Left forelimb (tissue), 1 donor: Measurements from ENCODE around the gene NDUFA11.

ENCODE experiments used
- DNase-seq: peaks from one replicate; pipeline ENCODE4 v3.0.0-alpha.2; 2018; ENCODE audit warnings: low spot score

NDUFA11 gene

DNA sequence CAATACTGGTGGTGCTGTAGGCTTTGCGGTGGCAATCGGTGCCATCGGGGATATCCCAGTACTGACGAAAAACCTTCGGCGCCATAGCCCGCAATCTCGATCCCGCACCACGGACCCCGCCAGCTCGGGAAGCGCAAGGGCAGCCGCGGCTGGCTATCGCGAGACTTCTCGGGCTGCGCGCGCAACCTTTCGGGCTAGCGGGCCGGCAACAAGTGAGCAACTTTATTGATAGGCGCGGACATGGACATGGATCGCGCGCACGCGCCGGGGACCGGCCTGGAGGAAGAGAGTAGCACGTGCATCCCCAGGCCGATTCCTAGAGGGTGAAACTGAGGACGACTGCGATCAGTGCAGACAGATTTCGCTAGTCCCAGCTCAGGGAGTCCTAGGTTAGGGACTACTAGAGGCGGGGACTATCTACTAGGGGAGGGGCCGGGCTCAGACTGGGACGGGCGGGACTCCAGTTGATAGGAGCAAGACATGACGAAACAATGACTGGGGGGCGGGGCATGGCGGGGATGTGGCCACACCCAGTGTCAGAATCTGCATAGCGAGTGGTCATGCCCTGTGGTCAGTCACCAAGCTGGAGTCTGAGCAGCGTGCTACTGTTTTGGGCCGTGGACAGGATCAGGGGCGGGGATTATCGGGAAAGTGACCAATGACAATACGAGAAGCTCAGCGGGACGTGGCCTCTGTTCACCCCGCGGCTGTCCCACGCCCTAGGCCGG lies at the start of gene NDUFA11:
Gene NDUFA11, minus strand, starts transcription at position 167 of the 728 bp plus-strand sequence. Its CDS starts 82 bp downstream, at position 85.
- peak; percentile 99 for DNase-seq

DNA sequence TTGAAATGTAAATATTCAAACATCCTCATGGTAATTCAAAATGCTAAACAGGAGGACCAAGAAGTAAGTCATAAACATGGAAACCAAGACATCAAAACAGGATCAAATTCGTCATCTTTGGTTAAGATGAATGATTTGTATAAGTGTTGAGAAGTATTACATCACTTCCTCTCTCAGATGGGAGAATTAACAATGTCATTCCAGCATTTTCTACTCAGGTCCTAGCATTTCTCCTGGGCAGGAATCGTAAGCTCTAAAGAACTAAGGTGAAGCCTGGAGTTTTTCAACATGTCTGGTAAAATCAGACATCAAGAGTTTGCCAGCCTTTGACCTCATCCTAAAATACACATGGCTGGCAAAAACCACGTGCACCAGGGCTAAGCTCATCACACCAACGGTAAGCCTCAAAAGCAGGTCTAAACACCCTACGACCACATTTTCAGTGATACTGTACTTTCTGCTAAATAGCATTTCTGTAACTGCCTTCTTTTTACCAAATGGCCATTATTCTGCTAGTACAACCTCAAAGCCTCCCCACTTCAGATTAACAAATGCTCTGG lies 49.5 kb upstream of the NDUFA11 start:
- DNase-seq = no peak

DNA sequence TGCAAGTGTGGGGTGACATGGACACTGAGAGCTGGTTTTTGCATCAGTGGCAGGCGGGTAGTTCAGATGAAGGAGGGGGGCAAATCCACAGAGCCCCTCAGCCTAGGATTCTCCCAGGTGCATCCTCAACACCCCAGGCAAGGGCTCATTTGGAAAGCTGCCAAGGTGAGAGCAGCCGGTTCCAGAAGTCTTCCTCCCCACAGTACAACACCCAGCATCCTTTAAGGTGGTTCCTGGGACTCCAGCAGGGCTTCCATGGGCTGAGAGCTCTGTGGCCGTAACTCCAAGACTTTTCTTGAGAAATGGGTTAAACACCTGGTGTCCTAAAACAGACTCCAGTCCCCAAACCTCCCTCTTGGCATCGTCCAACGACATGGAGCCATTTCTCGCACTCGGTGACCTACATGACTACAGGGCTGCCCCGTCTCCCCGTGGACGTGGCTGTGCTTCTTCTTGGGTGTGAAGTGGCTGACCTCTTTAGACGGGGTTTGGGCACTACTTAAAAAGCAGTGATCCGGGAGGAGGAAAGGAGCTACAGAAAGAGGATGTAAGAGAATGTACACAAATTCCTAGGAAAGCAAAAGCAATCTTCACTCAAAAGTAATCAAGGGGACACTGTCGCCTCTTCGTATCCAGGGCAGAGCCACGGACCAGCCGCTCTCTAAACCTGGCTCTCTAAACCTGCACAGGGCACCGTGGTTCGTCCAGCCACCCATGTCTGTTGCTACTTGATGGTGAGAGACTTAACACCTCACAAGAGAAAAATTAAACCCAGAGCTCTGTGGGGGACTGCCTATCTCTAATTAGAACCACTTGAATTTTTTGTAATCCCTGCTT lies 48.8 kb upstream of the NDUFA11 start:
- no peak for DNase-seq

DNA sequence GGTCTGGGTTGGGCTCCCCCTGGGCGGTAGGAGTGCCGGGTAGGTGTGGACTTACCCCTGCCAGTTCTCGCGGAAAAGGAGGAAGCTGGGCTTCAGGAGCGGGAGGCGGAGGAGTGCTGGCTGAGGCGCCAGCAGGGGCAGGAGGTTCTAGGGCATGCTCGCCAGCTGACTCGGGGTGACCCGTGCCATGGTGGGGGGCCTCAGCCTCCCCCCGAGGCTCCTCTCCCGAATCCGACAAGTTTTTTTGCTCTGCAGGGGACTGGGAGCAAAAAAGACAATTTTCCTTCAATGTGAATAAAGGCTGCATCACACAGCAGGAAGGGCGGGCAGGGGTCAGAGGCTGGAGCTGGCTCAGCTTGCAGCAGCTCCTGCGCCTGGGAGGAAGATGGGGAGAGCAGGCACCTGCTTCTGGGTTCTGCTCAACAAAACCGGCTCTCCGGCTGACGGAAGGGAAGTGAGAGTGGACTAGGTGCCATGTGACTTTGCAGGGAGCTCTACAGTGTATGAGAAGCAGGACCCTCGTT lies 47.8 kb upstream of the NDUFA11 start:
- DNase-seq = no peak

DNA sequence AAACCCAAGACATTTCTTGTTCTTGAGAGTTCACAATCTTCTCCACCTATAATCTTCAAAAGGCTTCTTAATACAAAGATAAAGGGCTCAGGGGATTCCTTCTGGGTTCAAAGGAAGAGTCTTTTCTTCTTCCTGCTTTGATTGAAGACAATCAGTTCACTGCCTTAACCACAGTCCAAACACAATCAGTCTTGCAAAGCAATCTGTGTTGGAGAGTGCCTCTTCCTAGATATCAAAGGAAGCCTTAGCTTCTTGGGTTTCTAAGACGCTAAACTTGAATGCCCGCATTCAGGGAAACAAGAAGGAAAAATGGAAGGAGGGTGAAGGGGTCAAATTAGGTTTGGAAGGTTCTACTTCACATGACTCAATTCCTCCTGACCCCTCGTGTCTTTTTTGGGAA lies 47.2 kb upstream of the NDUFA11 start:
- DNase-seq = no peak

DNA sequence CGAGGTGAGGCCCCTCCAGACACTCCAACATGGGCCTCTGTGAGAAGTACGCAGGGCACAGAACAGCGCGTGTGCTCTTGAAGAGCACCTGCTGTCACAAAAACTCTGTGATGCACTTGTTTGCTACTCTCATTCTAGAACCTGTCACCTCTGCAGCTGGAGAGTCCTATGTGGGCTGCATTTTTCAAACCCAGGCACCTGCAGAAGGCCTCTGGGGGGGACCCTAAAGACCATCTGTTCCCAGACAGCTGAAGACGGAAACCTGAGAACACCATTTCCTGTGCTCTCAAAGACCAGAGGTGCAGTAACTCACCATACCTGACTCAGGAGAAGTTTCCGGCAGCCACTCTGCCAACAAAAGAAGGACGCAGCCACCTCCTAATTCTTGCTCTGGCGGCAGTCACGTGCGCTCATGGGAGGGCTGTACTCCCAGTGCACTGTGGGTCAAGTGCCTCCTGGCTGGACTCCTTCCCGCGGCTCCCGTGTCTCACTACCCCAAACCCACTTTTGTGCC lies 46.3 kb upstream of the NDUFA11 start:
- no peak for DNase-seq

DNA sequence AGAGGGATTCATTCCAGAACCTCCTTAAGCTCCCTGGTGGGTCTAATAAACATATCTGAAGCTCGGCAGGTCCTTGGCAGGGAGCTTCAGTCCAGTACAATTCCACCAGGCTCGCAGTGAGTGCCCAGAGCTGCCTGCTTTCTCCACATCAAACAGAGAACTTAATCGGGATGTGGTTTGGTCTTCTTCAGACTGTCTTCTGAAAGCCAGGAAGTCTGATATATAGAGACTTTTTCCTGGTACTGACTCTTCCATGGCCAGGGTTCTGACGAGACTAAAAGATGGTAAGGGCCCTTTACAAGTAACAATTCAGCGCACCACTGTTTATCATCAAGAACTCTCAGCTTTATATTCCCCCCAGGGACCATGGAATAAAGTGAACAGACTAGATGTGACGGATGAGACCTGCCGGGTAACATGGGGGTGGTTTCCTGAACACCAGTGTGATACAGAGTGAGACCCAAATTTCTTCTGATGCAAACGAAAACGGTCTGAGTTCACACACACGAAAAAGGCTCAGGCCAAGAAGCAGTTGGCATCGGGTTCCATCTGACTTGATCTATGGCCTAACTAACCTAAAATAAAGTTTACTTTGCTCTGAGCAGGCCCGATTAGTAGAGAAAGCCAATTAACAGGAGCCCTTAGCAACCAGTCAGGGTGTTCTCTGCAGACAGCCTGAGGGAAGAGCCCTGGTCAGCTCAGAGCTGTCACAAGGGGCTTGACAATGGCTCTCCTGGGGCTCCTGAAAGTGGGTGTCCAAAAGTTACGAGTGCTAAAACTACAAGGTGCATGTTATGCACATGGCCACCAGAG lies 45.4 kb upstream of the NDUFA11 start:
- no peak for DNase-seq

DNA sequence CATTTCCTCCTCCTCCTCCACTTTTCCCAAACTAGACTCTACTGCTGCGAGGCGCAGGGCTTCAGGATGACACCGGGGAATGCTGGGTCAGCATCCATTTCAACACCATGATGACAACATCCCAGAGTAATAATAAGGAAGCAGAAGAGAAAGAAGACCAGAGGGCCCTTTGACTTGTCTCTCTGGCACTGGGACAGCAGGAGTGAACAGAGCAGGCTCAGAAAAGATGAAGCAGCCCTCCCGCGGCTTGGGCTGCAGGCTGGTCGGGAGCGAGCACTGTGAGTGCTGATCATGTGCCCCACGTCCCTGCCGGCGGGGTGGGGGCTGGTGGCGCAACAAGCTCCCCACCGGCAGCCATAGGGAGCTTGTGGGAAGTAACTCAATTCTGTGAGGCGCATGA lies 43.8 kb upstream of the NDUFA11 start:
- no peak for DNase-seq

DNA sequence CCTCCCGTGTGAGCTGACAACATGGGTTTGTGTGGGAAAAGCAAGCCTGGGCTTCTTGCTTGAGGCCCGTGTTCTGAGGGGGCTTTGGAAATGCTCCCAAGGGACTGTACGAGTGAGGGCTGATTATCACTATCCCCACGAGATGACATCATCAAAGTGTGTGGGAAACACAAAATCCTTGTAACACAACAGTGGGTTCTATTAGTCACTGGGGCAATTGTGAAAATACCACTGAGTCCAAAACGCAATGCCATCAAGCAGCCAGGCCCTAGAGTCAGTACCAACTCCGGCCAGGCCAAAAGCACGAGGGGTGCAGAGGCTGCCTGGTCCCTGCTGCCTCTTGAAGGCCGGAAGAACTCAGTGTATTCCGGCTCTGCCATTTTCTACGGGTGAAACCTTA lies 40.0 kb upstream of the NDUFA11 start:
- no peak for DNase-seq

DNA sequence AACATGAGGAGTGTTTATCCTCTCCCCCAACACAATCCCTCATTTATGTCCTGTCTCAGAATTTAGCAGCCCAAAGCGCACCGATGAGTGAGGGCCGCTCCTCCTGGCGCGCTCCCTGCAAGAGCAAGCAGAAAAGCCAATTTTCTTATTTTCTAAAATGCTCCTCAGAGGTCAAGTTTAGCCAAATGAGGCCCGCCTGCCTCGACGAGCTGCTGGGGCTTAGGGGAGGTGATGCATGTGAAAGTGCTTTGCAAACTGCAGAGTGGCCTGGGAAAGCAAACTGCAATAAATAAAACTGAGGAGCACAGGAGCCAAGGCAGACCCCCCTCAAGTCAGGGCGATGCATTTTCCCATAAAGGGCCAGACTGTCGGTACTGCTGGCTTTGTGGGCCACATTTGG lies 39.5 kb upstream of the NDUFA11 start:
- no peak for DNase-seq

DNA sequence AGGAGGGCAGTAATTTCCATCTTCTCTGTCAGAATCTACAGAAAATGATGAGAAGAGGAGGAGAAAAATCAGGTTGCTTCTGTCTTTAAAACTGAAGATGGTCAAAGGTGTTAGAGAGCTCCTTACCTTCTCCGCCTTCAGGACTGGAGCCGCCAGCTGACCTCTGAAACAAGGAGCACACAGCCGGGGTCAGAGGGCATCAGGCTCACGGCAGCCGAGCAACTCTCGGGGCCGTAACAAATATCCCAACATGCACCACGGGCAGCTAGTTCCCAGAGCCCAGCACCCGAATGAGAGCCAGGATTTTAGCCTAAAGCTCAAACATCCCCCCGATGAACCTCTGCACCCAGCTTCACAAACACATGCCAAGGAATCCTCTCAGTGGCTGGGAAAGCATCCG lies 38.1 kb upstream of the NDUFA11 start:
- no peak for DNase-seq

DNA sequence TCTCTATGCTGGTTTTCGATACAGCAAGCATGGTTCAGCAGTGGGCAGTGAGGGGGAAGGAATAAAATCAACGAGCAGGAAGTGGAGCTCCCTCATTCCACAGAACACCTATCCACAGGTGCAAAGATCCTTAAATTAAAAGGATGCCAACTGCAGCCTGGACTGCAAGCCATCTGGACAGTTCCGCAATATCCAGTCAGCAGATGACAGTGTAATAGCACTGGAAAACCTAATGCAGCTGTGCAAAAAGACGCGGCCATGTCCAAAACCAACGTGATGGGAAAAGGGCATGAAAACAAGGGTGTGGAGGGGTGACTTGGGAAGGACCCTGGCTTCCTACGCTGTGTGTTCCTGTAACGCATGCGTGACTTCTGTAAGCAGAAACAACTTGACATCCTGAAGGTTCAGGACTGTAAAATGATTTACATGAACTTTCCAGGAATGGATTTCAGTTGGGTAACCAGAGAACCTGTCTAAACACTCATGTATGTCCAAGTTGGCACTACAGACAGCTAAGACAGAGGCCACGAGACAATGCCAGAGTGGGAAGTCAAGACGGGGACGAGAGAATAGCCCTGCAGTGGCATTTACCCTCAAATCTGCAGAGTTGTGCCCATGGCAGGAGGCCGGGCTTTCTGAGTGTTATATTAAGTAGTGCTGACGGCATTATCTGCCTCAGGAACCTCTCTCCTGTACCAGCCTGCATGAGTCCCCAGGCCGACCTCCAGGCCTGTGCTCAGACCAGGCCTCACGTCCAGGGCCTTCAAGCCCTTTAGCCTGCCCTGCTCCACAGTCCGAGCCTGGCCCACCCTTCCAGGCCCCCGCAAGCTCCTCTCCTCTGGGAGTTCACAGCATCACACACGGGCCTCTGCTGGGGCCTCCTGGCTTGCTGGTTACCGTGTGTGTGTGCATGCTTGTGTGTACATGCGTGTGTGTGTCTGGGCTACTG lies 36.9 kb upstream of the NDUFA11 start:
- DNase-seq = no peak

DNA sequence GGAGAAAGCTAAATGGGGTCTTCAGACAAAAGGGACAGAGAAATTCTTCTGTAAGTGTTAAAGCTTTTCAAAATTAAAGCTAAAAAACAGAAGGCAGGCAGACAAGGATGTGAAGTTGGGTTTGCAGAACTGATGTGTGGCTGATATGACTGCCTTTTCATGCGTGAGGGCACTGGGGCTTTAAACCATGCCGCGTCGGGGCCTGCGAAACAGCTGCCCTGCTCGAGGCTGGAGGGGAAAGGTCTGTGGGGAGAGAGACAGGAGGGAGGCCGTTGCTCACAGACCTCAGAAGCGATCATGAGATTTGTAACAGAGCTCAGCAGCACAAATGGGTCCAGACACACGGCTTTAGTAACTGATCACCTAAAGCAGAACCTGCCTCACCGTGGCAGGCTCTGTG lies 34.0 kb upstream of the NDUFA11 start:
- no peak for DNase-seq

DNA sequence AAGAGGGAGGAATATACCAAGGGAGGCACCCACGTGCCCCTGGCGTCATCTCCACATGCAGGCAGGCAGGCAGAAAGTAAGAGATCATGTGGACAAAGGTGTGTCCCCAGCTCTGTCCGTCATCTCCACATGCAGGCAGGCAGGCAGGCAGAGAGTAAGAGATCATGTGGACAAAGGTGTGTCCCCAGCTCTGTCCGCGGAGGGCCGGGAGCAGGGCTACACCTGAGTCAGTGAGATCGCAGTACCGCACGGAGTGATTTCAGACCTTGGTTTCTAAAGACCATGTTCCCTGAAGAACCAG lies 32.7 kb upstream of the NDUFA11 start:
- DNase-seq = no peak

DNA sequence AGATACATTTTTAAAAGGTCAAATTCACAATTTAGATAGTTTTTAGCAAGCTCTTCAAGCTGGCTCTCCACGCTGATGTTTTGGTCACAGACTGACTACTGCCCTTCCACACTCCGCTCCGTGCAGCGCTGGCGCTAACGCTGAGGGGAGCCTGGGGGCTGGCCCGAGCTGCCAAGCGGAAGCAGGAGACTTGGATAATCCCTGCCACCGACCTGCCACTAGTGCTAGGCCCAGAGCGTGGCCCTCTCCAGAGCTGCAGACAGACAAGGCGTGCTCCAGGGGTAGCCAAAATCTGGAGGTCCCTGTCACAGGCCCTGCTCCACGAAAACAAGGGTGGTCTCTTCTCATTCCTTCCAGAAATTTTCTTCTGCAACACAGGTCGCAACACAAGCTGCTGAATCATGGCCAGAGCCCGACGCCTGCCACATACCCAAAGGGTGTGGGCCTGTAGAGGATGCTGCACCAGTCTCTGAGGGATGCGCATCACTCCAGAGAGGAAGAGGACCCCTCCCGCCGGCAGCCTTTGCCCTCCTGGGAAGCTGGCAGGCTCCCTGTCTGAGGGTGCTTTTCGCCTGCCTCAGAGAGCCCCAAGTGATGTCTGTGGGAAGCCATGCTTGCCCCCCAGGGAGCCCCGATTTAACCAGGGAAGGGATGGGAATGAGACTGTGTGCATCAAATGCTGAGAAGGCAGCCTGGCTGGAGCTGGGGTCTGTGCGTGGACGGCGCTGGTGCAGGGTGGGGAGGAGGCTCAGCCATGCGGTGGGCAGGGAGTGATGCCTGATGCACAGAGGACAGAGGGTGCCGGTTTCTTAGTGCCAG lies 32.1 kb upstream of the NDUFA11 start:
- no peak for DNase-seq

DNA sequence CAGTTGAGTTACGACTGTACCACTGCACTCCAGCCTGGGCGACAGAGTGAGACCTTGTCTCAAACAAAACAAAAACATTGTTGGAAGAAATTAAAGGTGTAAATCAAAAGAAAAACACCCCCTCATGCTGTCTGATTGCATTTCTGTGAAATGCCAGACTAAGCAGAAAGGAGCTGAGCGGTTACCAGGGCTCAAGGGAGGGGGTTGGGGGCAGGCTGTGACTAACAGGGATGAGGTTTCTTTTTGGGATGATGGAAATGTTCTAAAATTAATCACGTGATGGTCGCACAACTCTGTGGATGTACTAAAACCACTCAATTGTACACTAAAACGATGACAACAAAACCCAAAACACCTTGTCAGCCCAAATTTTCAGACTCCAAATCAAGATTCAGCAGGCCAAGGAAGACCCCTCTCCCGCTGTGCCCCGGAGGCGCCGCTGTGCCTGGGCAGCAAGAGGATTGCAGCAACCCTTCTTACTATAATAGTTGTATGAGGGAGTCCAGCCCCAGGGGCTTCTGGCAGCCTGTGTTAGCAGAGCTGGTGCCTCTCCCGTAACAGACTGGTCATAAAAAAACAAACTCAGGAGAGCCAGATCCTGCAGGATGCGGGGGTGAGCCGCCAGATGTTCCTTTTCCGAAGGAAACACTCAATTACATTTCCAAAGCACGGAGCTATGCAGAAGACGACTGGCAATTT lies 31.3 kb upstream of the NDUFA11 start:
- DNase-seq = no peak

DNA sequence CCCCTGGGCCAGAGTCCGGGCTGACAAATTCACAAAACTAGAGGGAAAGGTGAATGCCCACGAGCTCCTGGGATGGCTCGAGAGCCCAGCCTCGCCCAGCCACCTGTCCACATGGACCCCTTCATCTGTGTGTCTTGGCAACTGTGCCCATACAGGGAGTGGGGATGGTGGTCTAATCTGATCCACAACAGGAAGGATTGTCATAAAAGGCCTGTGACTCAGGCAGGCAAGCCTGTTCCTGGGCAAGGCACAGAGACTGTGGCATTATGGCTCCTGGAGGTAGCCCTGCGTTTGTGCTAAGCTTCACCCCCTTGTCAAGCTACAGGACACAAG lies 30.4 kb upstream of the NDUFA11 start:
- DNase-seq = no peak

DNA sequence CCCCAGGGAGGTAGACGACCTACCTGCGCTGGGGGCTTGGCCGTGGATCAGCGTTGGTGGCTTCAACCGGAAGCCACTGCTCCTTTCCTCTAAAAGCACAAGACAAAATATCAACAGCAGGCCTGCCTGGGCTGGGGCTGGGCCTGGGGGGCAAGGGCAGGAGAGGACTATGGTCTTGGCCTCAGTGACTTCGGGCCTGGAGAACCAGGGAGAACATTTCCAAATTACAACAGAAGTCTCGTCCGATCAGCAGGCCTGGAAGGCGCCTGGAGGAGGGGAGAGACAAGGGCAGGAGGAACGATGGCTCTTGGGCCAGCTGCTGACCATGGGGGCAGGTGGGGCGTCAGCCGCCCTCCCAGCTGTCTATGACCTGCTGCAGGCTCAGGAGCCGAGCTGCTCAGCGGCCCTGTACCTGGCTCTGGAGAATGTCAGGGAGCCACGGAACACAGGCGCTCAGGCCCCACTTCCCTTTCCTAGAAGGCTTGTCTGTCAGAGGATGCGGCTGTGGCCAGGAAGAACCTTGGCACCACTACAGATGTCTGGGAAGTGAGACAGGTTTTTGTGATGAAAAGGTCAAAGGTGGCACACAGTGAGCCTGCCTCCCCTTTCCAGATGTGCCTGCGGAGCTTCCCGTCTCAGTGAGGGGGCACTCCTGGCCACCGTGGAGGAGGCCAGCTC lies 29.9 kb upstream of the NDUFA11 start:
- DNase-seq = no peak
